ENCODE measurements around the gene SOX12.
A peak's percentile ranks its signal among the peaks of the same experiment; 100 is the strongest.
"Not testable (repeated sequence)": the region's sequence is repeated elsewhere in the genome, so short reads cannot be mapped to it uniquely, and the experiment has no call there.

SOX12 gene

GRCh38 chr20:328975-329695 lies 3.8 kb downstream of the SOX12 start:
- no peak for FAIRE-seq
- no peak for DNase-seq (ENCODE audit: low spot score)

GRCh38 chr20:329851-330232 lies 4.5 kb downstream of the SOX12 start:
- DNase-seq (ENCODE audit: low spot score) (no peak), FAIRE-seq (no peak)

GRCh38 chr20:330233-331149 lies 5.1 kb downstream of the SOX12 start:
- no peak for FAIRE-seq
- DNase-seq (ENCODE audit: low spot score): peak; percentile 67

- no peak for FAIRE-seq
Measured at GRCh38 chr20:334578-334977, 9.2 kb downstream of the SOX12 start.

GRCh38 chr20:336040-336439 lies 10.7 kb downstream of the SOX12 start:
- FAIRE-seq: not testable (repeated sequence)

More at GRCh38 chr20:334578-334977, 9.2 kb downstream of the SOX12 start:
- DNase-seq (ENCODE audit: low spot score): no peak

GRCh38 chr20:341682-342081 lies 16.3 kb downstream of the SOX12 start:
- peak; percentile 87 for FAIRE-seq

More at GRCh38 chr20:336040-336439, 10.7 kb downstream of the SOX12 start:
- DNase-seq (ENCODE audit: low spot score): not testable (repeated sequence)

GRCh38 chr20:343107-343506 lies 17.8 kb downstream of the SOX12 start:
- no peak for DNase-seq (ENCODE audit: low spot score)
- FAIRE-seq: no peak

More at GRCh38 chr20:341682-342081, 16.3 kb downstream of the SOX12 start:
- DNase-seq (ENCODE audit: low spot score): peak; percentile 62

GRCh38 chr20:346033-346639 lies 20.8 kb downstream of the SOX12 start:
- FAIRE-seq (no peak), DNase-seq (ENCODE audit: low spot score) (no peak)

- DNase-seq (ENCODE audit: low spot score): peak; percentile 80
- FAIRE-seq: no peak
Measured at GRCh38 chr20:346640-347316, 21.4 kb downstream of the SOX12 start, which contains the start of gene NRSN2. TSS of gene NRSN2 (plus strand) at chr20:347111. CDS start at chr20:349644, 2,533 bp downstream.

GRCh38 chr20:347317-347639 lies 21.9 kb downstream of the SOX12 start:
- FAIRE-seq (no peak), DNase-seq (ENCODE audit: low spot score) (no peak)

- DNase-seq (ENCODE audit: low spot score): peak; percentile 99
- peak; percentile 86 for FAIRE-seq
Measured at GRCh38 chr20:347640-348484, 22.5 kb downstream of the SOX12 start.

GRCh38 chr20:348972-349841 lies 23.9 kb downstream of the SOX12 start:
- DNase-seq (ENCODE audit: low spot score) (no peak), FAIRE-seq (no peak)

- no peak for FAIRE-seq
- DNase-seq (ENCODE audit: low spot score): no peak
Measured at GRCh38 chr20:353166-353565, 27.8 kb downstream of the SOX12 start.

GRCh38 chr20:354298-354977 lies 29.1 kb downstream of the SOX12 start:
- peak; percentile 85 for DNase-seq (ENCODE audit: low spot score)
- no peak for FAIRE-seq

- DNase-seq (ENCODE audit: low spot score); FAIRE-seq: not testable (repeated sequence)
Measured at GRCh38 chr20:356154-356553, 30.8 kb downstream of the SOX12 start.

- no peak for FAIRE-seq
- DNase-seq (ENCODE audit: low spot score): no peak
Measured at GRCh38 chr20:356745-357144, 31.4 kb downstream of the SOX12 start.

GRCh38 chr20:358891-359555 lies 33.7 kb downstream of the SOX12 start:
- FAIRE-seq: no peak

GRCh38 chr20:361561-361960 lies 36.2 kb downstream of the SOX12 start:
- no peak for FAIRE-seq
- DNase-seq (ENCODE audit: low spot score): no peak

More at GRCh38 chr20:358891-359555, 33.7 kb downstream of the SOX12 start:
- no peak for DNase-seq (ENCODE audit: low spot score)
